SH-SY5Y (cell line): ENCODE data around the gene CHRM3.

Experiments
- GATA2 ChIP-seq: IDR thresholded peaks from 2 replicates; pipeline ENCODE4 v1.6.1; 2011; ENCODE audit warnings: mild to moderate bottlenecking, low read depth, low read length
- GATA3 ChIP-seq: IDR thresholded peaks from 2 replicates; pipeline ENCODE4 v1.6.1; 2011; ENCODE audit warnings: low read depth, mild to moderate bottlenecking, low read length, moderate library complexity

GRCh38 chr1:239357867-239358266, 28.5 kb upstream of the CHRM3 start:
- TF ChIP-seq GATA2 (peak; percentile 42; the same call in 1 of the 2 replicates), GATA3 (0 out of 2 replicates have a peak, but pooled peaks have one; percentile 19)
